ENCODE results near the gene DTNA. TPM values are rescaled to one million over a fixed set of nuclear protein-coding genes. Genes with fewer than 3 reads are reported as not detected.

The DTNA gene
- total RNA-seq, 1 experiment from 2014 or later = not detected

- TF ChIP-seq CTCF (IDR thresholded peaks at IDR 0.05; ENCODE audit: unreplicated experiment) = no peak
- no TSS peak for BruUV-seq (replicated peaks)
- ChIA-PET CTCF (no interaction called here), POLR2A (no interaction called here)
- Mint-ChIP-seq H3K4me3 (ENCODE audit: unreplicated experiment) (no peak overlapping the region), H3K9me3 (ENCODE audit: unreplicated experiment) (no peaks in the 10 kb centered on the region), H3K4me1 (ENCODE audit: insufficient read depth, unreplicated experiment) (peaks cover 6% of the 10 kb centered on the region), H3K27me3 (ENCODE audit: insufficient read depth, unreplicated experiment) (no peaks in the 10 kb centered on the region), H3K27ac (ENCODE audit: low read depth, unreplicated experiment) (no peak overlapping the region), H3K36me3 (ENCODE audit: insufficient read depth, unreplicated experiment) (no peaks in the 10 kb centered on the region)
- DNase-seq (ENCODE audit: unreplicated experiment) = no peak
- intact Hi-C loops (cut with micrococcal nuclease) = no loop called here
These were observed 30.6 kb downstream of the DTNA start for GRCh38 chr18:34740724-34741123.

GRCh38 chr18:34741401-34741800 is 31.3 kb downstream of the DTNA start:
- BruUV-seq (replicated peaks) = no TSS peak
- peaks cover 6% of the 10 kb centered on the region for H3K4me1 Mint-ChIP-seq (ENCODE audit: insufficient read depth, unreplicated experiment)
- H3K27me3 Mint-ChIP-seq (ENCODE audit: insufficient read depth, unreplicated experiment) = no peaks in the 10 kb centered on the region
- DNase-seq (ENCODE audit: unreplicated experiment) = no peak
- no peaks in the 10 kb centered on the region for H3K9me3 Mint-ChIP-seq (ENCODE audit: unreplicated experiment)
- no peak for TF ChIP-seq CTCF (IDR thresholded peaks at IDR 0.05; ENCODE audit: unreplicated experiment)
- no peaks in the 10 kb centered on the region for H3K36me3 Mint-ChIP-seq (ENCODE audit: insufficient read depth, unreplicated experiment)
- H3K4me3 Mint-ChIP-seq (ENCODE audit: unreplicated experiment) = no peak overlapping the region
- POLR2A ChIA-PET = no interaction called here
- CTCF ChIA-PET = no interaction called here
- intact Hi-C loops (cut with micrococcal nuclease) = no loop called here
- H3K27ac Mint-ChIP-seq (ENCODE audit: low read depth, unreplicated experiment) = no peak overlapping the region

DNA sequence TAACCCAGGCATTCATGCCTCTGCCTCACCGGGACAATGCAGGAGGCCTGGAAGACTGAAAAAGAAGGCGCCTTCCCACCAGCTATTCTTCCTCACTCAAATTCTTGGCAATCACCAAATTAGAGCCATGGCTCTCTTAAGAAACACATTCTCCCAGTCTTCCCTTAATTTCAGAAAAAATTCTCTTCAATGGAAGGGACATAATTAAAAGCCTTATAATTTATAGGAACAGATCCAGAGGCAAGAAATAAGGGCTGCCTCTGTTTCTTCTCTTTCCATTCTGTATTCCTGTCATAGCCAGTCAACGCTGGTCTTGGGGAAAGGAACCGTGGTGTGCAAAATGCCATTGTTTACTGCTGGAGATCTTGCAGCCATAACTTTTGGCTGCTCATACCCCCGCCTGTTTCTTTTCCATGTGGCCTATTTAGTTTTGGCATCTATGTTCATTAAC is 32.8 kb downstream of the DTNA start:
- Mint-ChIP-seq H3K4me3 (ENCODE audit: unreplicated experiment) (no peak overlapping the region), H3K27ac (ENCODE audit: low read depth, unreplicated experiment) (no peak overlapping the region), H3K36me3 (ENCODE audit: insufficient read depth, unreplicated experiment) (no peaks in the 10 kb centered on the region), H3K4me1 (ENCODE audit: insufficient read depth, unreplicated experiment) (peaks cover 6% of the 10 kb centered on the region), H3K27me3 (ENCODE audit: insufficient read depth, unreplicated experiment) (no peaks in the 10 kb centered on the region), H3K9me3 (ENCODE audit: unreplicated experiment) (no peaks in the 10 kb centered on the region)
- no TSS peak for BruUV-seq (replicated peaks)
- POLR2A ChIA-PET = no interaction called here
- CTCF ChIA-PET = interaction anchor here (0.9 kb wide), 1 partner anchor 81 kb away, joined by 6 read pairs; no protein-coding TSS in a partner anchor
- TF ChIP-seq CTCF (IDR thresholded peaks at IDR 0.05; ENCODE audit: unreplicated experiment) = no peak
- intact Hi-C loops (cut with micrococcal nuclease) = no loop called here
- DNase-seq (ENCODE audit: unreplicated experiment) = no peak

DNA sequence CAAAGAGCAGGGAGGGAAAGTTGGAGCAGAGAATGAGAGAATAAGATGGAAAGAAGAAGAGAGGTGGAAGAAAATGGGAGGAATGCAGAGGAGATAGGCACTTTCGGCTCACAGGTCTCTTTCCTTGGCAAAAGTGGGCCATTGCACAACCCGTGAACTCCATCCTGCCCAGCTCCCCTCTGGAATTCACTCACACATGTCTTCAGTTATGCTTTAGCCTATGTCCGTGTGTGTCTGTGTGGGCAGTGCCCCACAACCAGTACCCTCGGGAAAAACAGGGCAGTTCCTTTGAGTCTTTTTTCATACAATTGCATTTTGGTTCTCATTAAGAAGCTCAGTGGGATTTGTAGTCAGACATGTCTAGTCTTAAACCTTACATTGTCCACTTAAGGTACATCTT is 34.5 kb downstream of the DTNA start:
- no peaks in the 10 kb centered on the region for H3K4me1 Mint-ChIP-seq (ENCODE audit: insufficient read depth, unreplicated experiment)
- no peaks in the 10 kb centered on the region for H3K36me3 Mint-ChIP-seq (ENCODE audit: insufficient read depth, unreplicated experiment)
- no peaks in the 10 kb centered on the region for H3K27me3 Mint-ChIP-seq (ENCODE audit: insufficient read depth, unreplicated experiment)
- H3K27ac Mint-ChIP-seq (ENCODE audit: low read depth, unreplicated experiment) = no peak overlapping the region
- ChIA-PET CTCF (no interaction called here), POLR2A (no interaction called here)
- no peak overlapping the region for H3K4me3 Mint-ChIP-seq (ENCODE audit: unreplicated experiment)
- no peak for DNase-seq (ENCODE audit: unreplicated experiment)
- intact Hi-C loops (cut with micrococcal nuclease) = no loop called here
- no peaks in the 10 kb centered on the region for H3K9me3 Mint-ChIP-seq (ENCODE audit: unreplicated experiment)
- no peak for TF ChIP-seq CTCF (IDR thresholded peaks at IDR 0.05; ENCODE audit: unreplicated experiment)
- no TSS peak for BruUV-seq (replicated peaks)
